ENCODE results near the gene METTL8.

- TF ChIP-seq CTCF (IDR thresholded peaks at IDR 0.05) = no peak
- TF ChIP-seq POLR2A (IDR thresholded peaks at IDR 0.05) = no peak
Measured at GRCh38 chr2:171360905-171361304, 72.9 kb downstream of the METTL8 start.
